Upper lobe of left lung (tissue), 4 donors: ENCODE measurements around the gene ZKSCAN2.

ENCODE experiments used
- POLR2A ChIP-seq, 4 donors: fragments of 450-650 bp; IDR thresholded peaks; one replicate each; pipeline ENCODE4 v1.5.1; 2016 to 2017; ENCODE audit warnings: antibody characterized with exemption in 4 of 4, mild to moderate bottlenecking in 2 of 4
- TF ChIP-seq, protein P1 (sequence below), 6 experiments: fragments of 450-650 bp in 4 of 6; fragments of 200-600 bp in 2 of 6; sonication (generic) in 2 of 6; IDR thresholded peaks; one replicate each; pipeline ENCODE4 v1.5.1; 2016 to 2019; ENCODE audit warnings: antibody characterized with exemption in 6 of 6

DNA sequence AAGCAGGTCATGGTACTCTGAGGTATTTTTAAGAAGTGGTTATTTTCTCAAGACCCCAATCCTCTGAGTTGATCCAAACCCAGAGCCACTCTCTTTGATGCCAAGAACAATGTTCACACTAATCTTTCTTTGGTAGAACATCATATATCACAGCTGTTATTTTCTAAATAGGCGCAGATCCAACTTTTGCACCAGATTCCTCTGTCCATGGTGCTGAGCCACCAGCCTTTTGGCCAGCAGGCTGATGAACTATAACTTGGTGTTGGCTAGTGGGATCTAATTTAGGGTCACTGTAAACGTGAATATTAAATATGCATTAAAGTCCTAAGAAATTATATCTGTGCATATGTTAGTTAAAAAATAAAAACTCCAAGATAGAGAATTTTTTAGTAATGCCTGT, 7.0 kb upstream of the ZKSCAN2 start:
- TF ChIP-seq, protein P1, sequence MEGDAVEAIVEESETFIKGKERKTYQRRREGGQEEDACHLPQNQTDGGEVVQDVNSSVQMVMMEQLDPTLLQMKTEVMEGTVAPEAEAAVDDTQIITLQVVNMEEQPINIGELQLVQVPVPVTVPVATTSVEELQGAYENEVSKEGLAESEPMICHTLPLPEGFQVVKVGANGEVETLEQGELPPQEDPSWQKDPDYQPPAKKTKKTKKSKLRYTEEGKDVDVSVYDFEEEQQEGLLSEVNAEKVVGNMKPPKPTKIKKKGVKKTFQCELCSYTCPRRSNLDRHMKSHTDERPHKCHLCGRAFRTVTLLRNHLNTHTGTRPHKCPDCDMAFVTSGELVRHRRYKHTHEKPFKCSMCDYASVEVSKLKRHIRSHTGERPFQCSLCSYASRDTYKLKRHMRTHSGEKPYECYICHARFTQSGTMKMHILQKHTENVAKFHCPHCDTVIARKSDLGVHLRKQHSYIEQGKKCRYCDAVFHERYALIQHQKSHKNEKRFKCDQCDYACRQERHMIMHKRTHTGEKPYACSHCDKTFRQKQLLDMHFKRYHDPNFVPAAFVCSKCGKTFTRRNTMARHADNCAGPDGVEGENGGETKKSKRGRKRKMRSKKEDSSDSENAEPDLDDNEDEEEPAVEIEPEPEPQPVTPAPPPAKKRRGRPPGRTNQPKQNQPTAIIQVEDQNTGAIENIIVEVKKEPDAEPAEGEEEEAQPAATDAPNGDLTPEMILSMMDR (IDR thresholded peaks at IDR 0.05) = no peak
- no peak for TF ChIP-seq POLR2A (IDR thresholded peaks at IDR 0.05)
